CD14-positive monocyte (primary cell): ENCODE results near the gene WDR82. TPM values are rescaled to one million over a fixed set of nuclear protein-coding genes. Genes with fewer than 3 reads are reported as not detected.
A peak's percentile ranks its signal among the peaks of the same experiment; 100 is the strongest.
"Not testable (repeated sequence)": the region's sequence is repeated elsewhere in the genome, so short reads cannot be mapped to it uniquely, and the experiment has no call there.

Experiments
- DNase-seq, 3 donors: peaks; one replicate each; pipeline ENCODE4 v3.0.0-alpha.2; 2011 to 2022
- H2AFZ ChIP-seq: 2 replicates; pipeline ENCODE4 v1.6.0; 2012; ENCODE audit warnings: mild to moderate bottlenecking, low read depth, low read length, inconsistent platforms; ENCODE audit not compliant: insufficient read depth, poor library complexity, severe bottlenecking
- H3K27ac ChIP-seq, 2 donors: 1 replicate in 1 of 2; 2 replicates in 1 of 2; pipeline ENCODE4 v1.5.1; 2012 to 2013; ENCODE audit warnings: low read length in 2 of 2, control low read depth in 1 of 2, inconsistent platforms in 1 of 2, low read depth in 1 of 2, mild to moderate bottlenecking in 1 of 2
- H3K27me3 ChIP-seq, 2 donors: one replicate each; pipeline versions ENCODE4 v1.6.0 to v1.6.1; 2011 to 2013; ENCODE audit warnings: low read length in 2 of 2; ENCODE audit not compliant: control insufficient read depth in 2 of 2, insufficient read depth in 2 of 2
- H3K36me3 ChIP-seq, 2 donors: replicated peaks in 1 of 2; 1 replicate in 1 of 2; 2 replicates in 1 of 2; pipeline versions ENCODE4 v1.5.1 to v1.6.1; 2012 to 2013; ENCODE audit warnings: low read length in 2 of 2, control low read depth in 1 of 2, inconsistent platforms in 1 of 2, mild to moderate bottlenecking in 1 of 2; ENCODE audit not compliant: insufficient read depth in 2 of 2, control insufficient read depth in 1 of 2
- H3K4me1 ChIP-seq, 2 donors: 1 replicate in 1 of 2; 2 replicates in 1 of 2; pipeline versions ENCODE4 v1.5.1 to v1.6.1; 2012 to 2013; ENCODE audit warnings: low read length in 2 of 2, control low read depth in 1 of 2, inconsistent platforms in 1 of 2, mild to moderate bottlenecking in 1 of 2, moderate library complexity in 1 of 2; ENCODE audit not compliant: insufficient read depth in 2 of 2, control insufficient read depth in 1 of 2
- H3K4me2 ChIP-seq: replicated peaks from 2 replicates; pipeline ENCODE3; 2012; ENCODE audit warnings: low read length, moderate library complexity, mild to moderate bottlenecking; ENCODE audit not compliant: poor library complexity, severe bottlenecking; ENCODE audit errors: extremely low read depth
- H3K4me3 ChIP-seq, 3 experiments: fragments of 200-600 bp in 1 of 3; sonication (generic) in 1 of 3; replicated peaks in 1 of 3; 1 replicate in 2 of 3; 2 replicates in 1 of 3; pipeline ENCODE4 v1.5.1; 2011 to 2013; ENCODE audit warnings: low read length in 3 of 3, mild to moderate bottlenecking in 3 of 3, control low read depth in 2 of 3, low read depth in 2 of 3, inconsistent platforms in 1 of 3, moderate library complexity in 1 of 3
- H3K79me2 ChIP-seq: 2 replicates; pipeline ENCODE4 v1.6.0; 2012; ENCODE audit warnings: mild to moderate bottlenecking, control low read depth, inconsistent platforms, low read length, moderate library complexity; ENCODE audit not compliant: insufficient read depth
- H3K9ac ChIP-seq: 2 replicates; pipeline ENCODE4 v1.6.0; 2017; ENCODE audit warnings: low read length, mild to moderate bottlenecking; ENCODE audit not compliant: insufficient read depth, poor library complexity, severe bottlenecking
- H3K9me3 ChIP-seq, 2 donors: replicated peaks in 1 of 2; 1 replicate in 1 of 2; 2 replicates in 1 of 2; pipeline versions ENCODE4 v1.5.1 to v1.6.1; 2012 to 2013; ENCODE audit warnings: low read length in 2 of 2, control low read depth in 1 of 2; ENCODE audit not compliant: control insufficient read depth in 1 of 2, insufficient read depth in 1 of 2
- H4K20me1 ChIP-seq: 2 replicates; pipeline ENCODE4 v1.6.0; 2012; ENCODE audit warnings: mild to moderate bottlenecking, low read length, control low read depth, moderate library complexity; ENCODE audit not compliant: insufficient read depth
- H3K27ac Mint-ChIP-seq, 7 donors: one replicate each; pipeline ENCODE4 v1.8.0; 2020; ENCODE audit warnings: mild to moderate bottlenecking in 7 of 7, mixed read lengths in 7 of 7, moderate library complexity in 6 of 7, inconsistent platforms in 2 of 7
- H3K27me3 Mint-ChIP-seq, 3 donors: one replicate each; pipeline ENCODE4 v1.8.0; 2021 to 2022; ENCODE audit warnings: low read depth in 3 of 3, mild to moderate bottlenecking in 3 of 3, mixed read lengths in 3 of 3, moderate library complexity in 3 of 3, inconsistent platforms in 1 of 3
- H3K36me3 Mint-ChIP-seq, 2 donors: one replicate each; pipeline ENCODE4 v1.8.0; 2020; ENCODE audit warnings: mixed read lengths in 2 of 2, inconsistent platforms in 1 of 2, mild to moderate bottlenecking in 1 of 2
- H3K4me1 Mint-ChIP-seq: one replicate; pipeline ENCODE4 v1.8.0; 2020; ENCODE audit warnings: mild to moderate bottlenecking, mixed read lengths
- H3K4me3 Mint-ChIP-seq, 2 donors: one replicate each; pipeline ENCODE4 v1.8.0; 2020; ENCODE audit warnings: mild to moderate bottlenecking in 2 of 2, mixed read lengths in 2 of 2, moderate library complexity in 1 of 2
- H3K9me3 Mint-ChIP-seq, 7 donors: one replicate each; pipeline ENCODE4 v1.8.0; 2020 to 2022; ENCODE audit warnings: mixed read lengths in 7 of 7, mild to moderate bottlenecking in 6 of 7, moderate library complexity in 6 of 7, inconsistent platforms in 2 of 7
- WGBS: methylation state at CpG from one replicate; pipeline ENCODE4 v1.1.5; 2013; ENCODE audit warnings: missing lambda C conversion rate; ENCODE audit not compliant: insufficient coverage; 5-methylcytosine and 5-hydroxymethylcytosine counted together
- intact Hi-C, 2 donors: fragments of 100-400 bp; cut with micrococcal nuclease; formaldehyde crosslinking; loops; one replicate each; pipeline versions ENCODE4 v1.15.0 to v1.15.1; 2023
- polyA plus RNA-seq, 3 donors: library from polyadenylated mRNA; depleted of rRNA in 1 of 3; unstranded in 2 of 3; stranded (reverse) in 1 of 3; fragments of 300-500 nt in 2 of 3; fragments of >200 nt in 1 of 3; fragmentation: Illumina TruSeq in 2 of 3; gene quantifications; 1 replicate in 2 of 3; 2 replicates in 1 of 3; pipeline ENCODE4 v1.2.3, GENCODE V29; 2012 to 2021
- TF ChIP-seq, protein P1 (sequence below): fragments of 200-600 bp; IDR thresholded peaks from one replicate; pipeline ENCODE4 v1.8.0; 2022; ENCODE audit warnings: antibody characterized with exemption, mild to moderate bottlenecking

Gene WDR82
- polyA plus RNA-seq, 3 donors: 27.3 to 33.4 (median 32.3) TPM

GRCh38 chr3:52288674-52289073 is 10.2 kb upstream of the WDR82 start:
- Histone ChIP-seq H2AFZ (peak overlapping the region; percentile 91), H3K9ac (no peak overlapping the region), H3K4me2 (peak overlapping the region; percentile 82), H3K4me3 (peak overlapping the region in 1 of 3 experiments; percentile 98), H3K27me3 (no peaks in the 10 kb centered on the region), H3K27ac (no peak overlapping the region), H4K20me1 (peaks cover 4% of the 10 kb centered on the region), H3K4me1 (peaks cover 12 to 21% of the 10 kb centered on the region in 2 donors), H3K79me2 (peaks cover 50% of the 10 kb centered on the region), H3K36me3 (peaks cover 32 to 34% of the 10 kb centered on the region in 2 donors), H3K9me3 (no peaks in the 10 kb centered on the region)
- Mint-ChIP-seq H3K27ac (peak overlapping the region; percentile 99 to 100 (median 100)), H3K27me3 (peaks cover 0 to 1% (median 0%) of the 10 kb centered on the region in 3 donors), H3K4me3 (peak overlapping the region; percentile 90 to 97), H3K36me3 (peaks cover 31 to 38% of the 10 kb centered on the region in 2 donors), H3K9me3 (no peaks in the 10 kb centered on the region), H3K4me1 (peaks cover 17% of the 10 kb centered on the region)
- 92% methylated on average over 3 of the region's 6 CpGs for WGBS
- DNase-seq: no peak
- intact Hi-C loops: loop anchor here in 1 of 2 donors (10.0 kb wide), 1 partner anchor 116 kb away; no protein-coding TSS in a partner anchor
- TF ChIP-seq, protein P1, sequence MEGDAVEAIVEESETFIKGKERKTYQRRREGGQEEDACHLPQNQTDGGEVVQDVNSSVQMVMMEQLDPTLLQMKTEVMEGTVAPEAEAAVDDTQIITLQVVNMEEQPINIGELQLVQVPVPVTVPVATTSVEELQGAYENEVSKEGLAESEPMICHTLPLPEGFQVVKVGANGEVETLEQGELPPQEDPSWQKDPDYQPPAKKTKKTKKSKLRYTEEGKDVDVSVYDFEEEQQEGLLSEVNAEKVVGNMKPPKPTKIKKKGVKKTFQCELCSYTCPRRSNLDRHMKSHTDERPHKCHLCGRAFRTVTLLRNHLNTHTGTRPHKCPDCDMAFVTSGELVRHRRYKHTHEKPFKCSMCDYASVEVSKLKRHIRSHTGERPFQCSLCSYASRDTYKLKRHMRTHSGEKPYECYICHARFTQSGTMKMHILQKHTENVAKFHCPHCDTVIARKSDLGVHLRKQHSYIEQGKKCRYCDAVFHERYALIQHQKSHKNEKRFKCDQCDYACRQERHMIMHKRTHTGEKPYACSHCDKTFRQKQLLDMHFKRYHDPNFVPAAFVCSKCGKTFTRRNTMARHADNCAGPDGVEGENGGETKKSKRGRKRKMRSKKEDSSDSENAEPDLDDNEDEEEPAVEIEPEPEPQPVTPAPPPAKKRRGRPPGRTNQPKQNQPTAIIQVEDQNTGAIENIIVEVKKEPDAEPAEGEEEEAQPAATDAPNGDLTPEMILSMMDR: no peak

GRCh38 chr3:52286777-52287110 is 8.3 kb upstream of the WDR82 start:
- H3K36me3 Mint-ChIP-seq: peaks cover 14 to 19% of the 10 kb centered on the region in 2 donors
- intact Hi-C loops: loop anchor here in 1 of 2 donors (10.0 kb wide), 1 partner anchor 118 kb away; no protein-coding TSS in a partner anchor
- Histone ChIP-seq H3K9ac (peak overlapping the region; percentile 96), H3K4me1 (peaks cover 12 to 21% of the 10 kb centered on the region in 2 donors), H3K27me3 (no peaks in the 10 kb centered on the region), H3K79me2 (peaks cover 47% of the 10 kb centered on the region), H3K9me3 (no peaks in the 10 kb centered on the region), H3K36me3 (peaks cover 13 to 14% of the 10 kb centered on the region in 2 donors), H3K27ac (peak overlapping the region; percentile 97 to 99), H3K4me3 (peak overlapping the region in 2 of 3 experiments; percentile 79 to 98), H2AFZ (peak overlapping the region; percentile 91), H3K4me2 (peak overlapping the region; percentile 82), H4K20me1 (no peaks in the 10 kb centered on the region)
- H3K9me3 Mint-ChIP-seq: no peaks in the 10 kb centered on the region
- H3K4me1 Mint-ChIP-seq: peaks cover 19% of the 10 kb centered on the region
- peak overlapping the region; percentile 90 to 97 for H3K4me3 Mint-ChIP-seq
- peaks cover 0 to 1% (median 0%) of the 10 kb centered on the region in 3 donors for H3K27me3 Mint-ChIP-seq
- 73% methylated on average over 5 of the region's 8 CpGs for WGBS
- TF ChIP-seq, protein P1: no peak
- no peak for DNase-seq
- peak overlapping the region; percentile 99 to 100 (median 100) for H3K27ac Mint-ChIP-seq

DNA sequence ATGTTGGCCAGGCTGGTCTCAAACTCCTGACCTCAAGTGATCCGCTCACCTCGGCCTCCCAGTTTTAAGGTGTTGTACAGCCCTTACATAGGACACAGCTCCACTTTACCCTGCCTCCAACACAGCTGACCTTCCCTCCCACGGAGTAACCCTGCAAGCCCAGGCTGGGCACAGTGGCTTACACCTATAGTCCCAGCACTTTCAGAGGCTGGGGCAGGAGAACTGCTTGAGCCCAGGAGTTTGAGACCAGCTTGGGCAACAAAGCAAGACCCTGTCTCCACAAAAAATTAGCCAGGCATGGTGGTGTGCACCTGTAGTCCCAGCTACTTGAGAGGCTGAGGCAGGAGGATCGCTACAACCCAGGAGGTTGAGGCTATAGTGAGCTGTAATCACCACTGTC is 5.6 kb upstream of the WDR82 start:
- H3K36me3 Mint-ChIP-seq, H3K27ac ChIP-seq, H3K4me2 ChIP-seq, H3K4me3 Mint-ChIP-seq, H3K9me3 ChIP-seq, DNase-seq, H4K20me1 ChIP-seq, H3K27me3 Mint-ChIP-seq, H3K4me3 ChIP-seq, H3K27me3 ChIP-seq, H2AFZ ChIP-seq, H3K27ac Mint-ChIP-seq, H3K9me3 Mint-ChIP-seq, H3K36me3 ChIP-seq, H3K9ac ChIP-seq: not testable (repeated sequence)
- 94% methylated on average over 3 of the region's 4 CpGs for WGBS
- peaks cover 26% of the 10 kb centered on the region for H3K4me1 Mint-ChIP-seq
- intact Hi-C loops: loop anchor here in 1 of 2 donors (10.0 kb wide), 1 partner anchor 121 kb away; no protein-coding TSS in a partner anchor
- H3K79me2 ChIP-seq: peaks cover 32% of the 10 kb centered on the region
- peaks cover 15 to 25% of the 10 kb centered on the region in 2 donors for H3K4me1 ChIP-seq
